ENCODE data around the gene KDM7A. TPM values are rescaled to one million over a fixed set of nuclear protein-coding genes. Genes with fewer than 3 reads are reported as not detected.
A peak's percentile ranks its signal among the peaks of the same experiment; 100 is the strongest.

The KDM7A gene
- total and polyA plus RNA-seq, 4 donors = 4.1 to 24.9 (median 14.5) TPM

DNA sequence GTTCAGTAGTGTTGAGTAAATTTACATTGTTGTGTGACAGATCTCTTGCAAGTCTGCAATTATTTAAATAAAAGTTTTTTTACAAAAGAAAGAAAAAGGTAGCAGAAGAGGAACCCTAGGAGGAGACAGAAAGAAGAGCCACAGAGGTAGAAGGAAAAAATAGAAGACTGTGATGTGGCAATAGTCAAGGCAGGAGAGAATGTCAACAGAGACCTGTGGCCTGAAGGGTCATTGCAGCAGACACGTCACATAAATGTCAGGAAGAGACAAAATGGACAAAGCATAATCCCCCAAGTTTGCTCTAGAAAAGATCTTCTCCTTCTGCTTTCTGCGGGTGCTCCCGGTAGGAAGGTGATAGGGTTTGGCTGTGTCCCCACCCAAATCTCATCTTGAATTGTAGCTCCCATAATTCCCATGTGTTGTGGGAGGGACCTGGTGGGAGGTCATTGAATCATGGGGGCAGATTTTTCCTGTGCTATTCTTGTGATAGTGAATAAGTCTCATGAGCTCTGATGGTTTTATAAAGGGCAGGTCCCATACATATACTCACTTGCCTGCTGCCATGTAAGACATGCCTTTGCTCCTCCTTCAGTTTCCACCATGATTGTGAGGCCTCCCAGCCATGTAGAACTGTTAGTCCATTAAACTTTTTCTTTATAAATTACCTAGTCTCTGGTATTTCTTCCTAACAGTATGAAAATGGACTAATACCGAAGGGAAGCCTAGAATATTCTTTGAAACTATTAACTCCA is 41.1 kb upstream of the KDM7A start:
- Histone ChIP-seq H3K36me3 (ENCODE audit: control insufficient read depth in 1 of 2, insufficient read depth in 2 of 2, low read length in 1 of 2) (no peaks in the 10 kb centered on the region), H3K4me3 (ENCODE audit: low read length in 2 of 2) (no peak overlapping the region), H3K9me3 (ENCODE audit: control insufficient read depth, low read length) (peaks cover 3% of the 10 kb centered on the region), H3K27ac (ENCODE audit: low read depth in 1 of 2, low read length in 2 of 2) (no peak overlapping the region), H3K27me3 (ENCODE audit: control insufficient read depth in 1 of 2, insufficient read depth in 2 of 2, low read length in 1 of 2) (no peaks in the 10 kb centered on the region), H3K4me1 (ENCODE audit: control insufficient read depth in 1 of 2, insufficient read depth in 2 of 2, low read length in 2 of 2) (no peaks in the 10 kb centered on the region)
- no peak for DNase-seq
- intact Hi-C loops (cut with DNase I) = no loop called here
- 88 to 95% methylated on average over 4 of the region's 4 CpGs for WGBS, 2 donors
- ATAC-seq (ENCODE audit: low FRiP score) = no peak

DNA sequence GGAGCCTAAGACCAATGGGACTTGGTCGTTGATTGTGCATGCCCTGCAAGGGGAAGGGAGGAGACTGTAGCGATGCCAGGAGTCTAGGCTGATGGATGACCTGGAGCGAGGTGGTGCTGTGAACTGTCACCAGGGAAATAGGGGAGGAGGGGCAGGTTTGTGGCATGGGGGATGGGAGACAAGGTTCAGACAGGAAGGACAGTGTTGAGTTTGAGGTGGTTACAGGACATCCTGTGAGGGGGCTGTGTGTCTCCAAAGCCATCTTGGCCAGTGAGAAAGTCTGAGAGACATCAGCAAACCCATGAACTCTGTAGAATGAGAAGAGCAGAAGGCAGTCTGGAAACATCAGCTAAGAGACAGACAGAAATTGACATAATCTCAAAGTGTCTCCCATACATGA is 38.5 kb upstream of the KDM7A start:
- H3K27me3 ChIP-seq (ENCODE audit: control insufficient read depth in 1 of 2, insufficient read depth in 2 of 2, low read length in 1 of 2) = no peaks in the 10 kb centered on the region
- intact Hi-C loops (cut with DNase I) = no loop called here
- no peaks in the 10 kb centered on the region for H3K4me1 ChIP-seq (ENCODE audit: control insufficient read depth in 1 of 2, insufficient read depth in 2 of 2, low read length in 2 of 2)
- DNase-seq (no peak), ATAC-seq (ENCODE audit: low FRiP score) (no peak)
- peaks cover 3% of the 10 kb centered on the region for H3K9me3 ChIP-seq (ENCODE audit: control insufficient read depth, low read length)
- H3K4me3 ChIP-seq (ENCODE audit: low read length in 2 of 2) = no peak overlapping the region
- 74 to 82% methylated on average over 3 of the region's 3 CpGs for WGBS, 2 donors
- no peak overlapping the region for H3K27ac ChIP-seq (ENCODE audit: low read depth in 1 of 2, low read length in 2 of 2)
- H3K36me3 ChIP-seq (ENCODE audit: control insufficient read depth in 1 of 2, insufficient read depth in 2 of 2, low read length in 1 of 2) = no peaks in the 10 kb centered on the region

DNA sequence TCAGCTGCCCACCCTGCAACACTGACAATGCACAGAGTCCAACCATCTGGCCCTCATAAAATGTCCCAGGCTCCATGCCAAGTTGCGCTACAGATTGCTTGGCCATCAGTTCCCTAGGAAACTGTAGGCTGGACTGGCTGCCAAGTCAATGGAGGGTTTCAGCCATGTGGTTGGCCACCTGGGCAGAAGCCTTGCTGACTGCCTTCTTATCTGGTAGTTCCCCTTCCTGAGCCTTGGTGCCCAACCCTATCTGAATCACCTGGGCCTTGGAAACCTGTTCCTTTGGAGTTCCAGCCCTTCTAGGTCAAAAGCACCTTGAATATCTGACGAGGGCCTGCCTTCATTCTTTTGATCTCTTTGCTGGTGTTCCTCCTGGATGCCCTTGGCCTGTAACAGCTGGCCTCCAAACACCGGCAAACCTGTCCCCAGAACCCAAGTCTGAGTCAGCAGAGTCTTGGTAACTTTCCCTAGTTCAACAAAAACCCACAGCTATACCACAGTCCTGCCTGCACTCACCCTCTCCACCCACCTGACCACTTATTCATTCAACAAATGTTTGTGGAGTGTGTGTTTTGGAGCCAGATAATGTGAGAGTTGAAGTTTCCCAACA is 37.4 kb upstream of the KDM7A start:
- DNase-seq (peak in 1 of 2 donors; percentile 66), ATAC-seq (ENCODE audit: low FRiP score) (peak; percentile 30)
- intact Hi-C loops (cut with DNase I) = no loop called here
- Histone ChIP-seq H3K27ac (ENCODE audit: low read depth in 1 of 2, low read length in 2 of 2) (no peak overlapping the region), H3K36me3 (ENCODE audit: control insufficient read depth in 1 of 2, insufficient read depth in 2 of 2, low read length in 1 of 2) (no peaks in the 10 kb centered on the region), H3K27me3 (ENCODE audit: control insufficient read depth in 1 of 2, insufficient read depth in 2 of 2, low read length in 1 of 2) (no peaks in the 10 kb centered on the region), H3K4me1 (ENCODE audit: control insufficient read depth in 1 of 2, insufficient read depth in 2 of 2, low read length in 2 of 2) (no peaks in the 10 kb centered on the region), H3K9me3 (ENCODE audit: control insufficient read depth, low read length) (peaks cover 3% of the 10 kb centered on the region), H3K4me3 (ENCODE audit: low read length in 2 of 2) (no peak overlapping the region)
- 71 to 72% methylated on average over 3 of the region's 3 CpGs for WGBS, 2 donors

DNA sequence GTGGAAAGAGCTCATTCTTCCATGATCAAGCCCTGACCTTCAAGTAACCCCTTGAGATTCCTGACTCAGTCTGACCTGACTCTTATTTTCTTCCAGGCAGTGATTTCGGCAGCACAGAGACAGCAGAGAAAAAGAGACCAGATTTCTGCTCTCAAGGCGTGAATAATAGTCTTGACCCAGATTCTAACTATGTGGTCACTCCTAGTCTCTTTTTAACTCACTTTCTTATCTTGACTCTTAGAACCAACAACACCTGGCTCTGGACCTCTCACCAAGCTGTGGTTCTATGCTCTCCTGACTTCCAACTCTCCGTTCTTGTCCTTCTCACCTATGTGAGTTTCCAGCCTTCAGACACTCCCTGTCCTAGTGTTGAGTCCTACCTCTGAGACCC is 36.9 kb upstream of the KDM7A start:
- H3K4me1 ChIP-seq (ENCODE audit: control insufficient read depth in 1 of 2, insufficient read depth in 2 of 2, low read length in 2 of 2) = no peaks in the 10 kb centered on the region
- no peaks in the 10 kb centered on the region for H3K27me3 ChIP-seq (ENCODE audit: control insufficient read depth in 1 of 2, insufficient read depth in 2 of 2, low read length in 1 of 2)
- DNase-seq (no peak), ATAC-seq (ENCODE audit: low FRiP score) (peak; percentile 37)
- intact Hi-C loops (cut with DNase I) = no loop called here
- no peaks in the 10 kb centered on the region for H3K36me3 ChIP-seq (ENCODE audit: control insufficient read depth in 1 of 2, insufficient read depth in 2 of 2, low read length in 1 of 2)
- WGBS, 2 donors = 88 to 93% methylated on average over 3 of the region's 3 CpGs
- no peak overlapping the region for H3K27ac ChIP-seq (ENCODE audit: low read depth in 1 of 2, low read length in 2 of 2)
- no peak overlapping the region for H3K4me3 ChIP-seq (ENCODE audit: low read length in 2 of 2)
- H3K9me3 ChIP-seq (ENCODE audit: control insufficient read depth, low read length) = peaks cover 3% of the 10 kb centered on the region

DNA sequence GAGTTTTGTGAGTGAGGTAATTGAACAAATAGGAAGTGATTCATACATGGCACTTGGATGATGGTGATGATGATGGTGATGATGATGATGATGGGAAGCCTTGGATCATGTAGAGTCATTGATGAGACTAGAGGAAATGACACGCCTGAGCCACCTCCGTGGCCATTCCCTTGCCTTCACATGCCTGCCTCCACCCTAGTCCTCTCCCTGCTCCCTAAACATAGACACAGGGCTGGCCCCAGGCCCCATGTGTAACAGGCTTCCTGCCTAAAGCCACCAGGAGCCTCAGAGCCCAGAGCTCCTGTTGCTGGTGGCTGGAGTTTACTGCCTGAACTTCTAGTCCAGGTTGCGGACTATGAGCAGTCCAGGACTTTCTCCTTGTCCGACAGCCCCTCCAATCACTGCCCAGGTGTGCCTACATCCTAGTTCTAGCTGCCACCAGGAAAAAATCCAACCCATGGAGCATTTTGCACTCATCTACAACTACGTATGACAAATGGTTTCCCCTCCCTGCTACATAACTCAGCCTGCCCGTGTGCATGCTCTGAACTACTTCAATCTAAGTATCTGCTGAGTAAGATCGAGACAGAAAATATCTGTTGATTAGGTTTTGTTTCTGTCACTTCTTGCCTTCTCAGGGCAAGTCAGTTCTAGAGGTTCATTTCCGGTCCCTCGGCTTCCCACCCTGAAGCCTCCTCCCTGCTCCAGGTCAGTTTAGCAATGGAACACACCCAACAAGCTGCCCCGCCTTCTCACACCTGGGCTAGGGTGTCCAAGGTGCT is 35.5 kb upstream of the KDM7A start:
- H3K4me3 ChIP-seq (ENCODE audit: low read length in 2 of 2) = no peak overlapping the region
- no peaks in the 10 kb centered on the region for H3K4me1 ChIP-seq (ENCODE audit: control insufficient read depth in 1 of 2, insufficient read depth in 2 of 2, low read length in 2 of 2)
- no peak for ATAC-seq (ENCODE audit: low FRiP score)
- H3K9me3 ChIP-seq (ENCODE audit: control insufficient read depth, low read length) = peaks cover 3% of the 10 kb centered on the region
- WGBS, 2 donors = 80 to 81% methylated on average over 10 of the region's 10 CpGs
- H3K36me3 ChIP-seq (ENCODE audit: control insufficient read depth in 1 of 2, insufficient read depth in 2 of 2, low read length in 1 of 2) = no peaks in the 10 kb centered on the region
- no peak overlapping the region for H3K27ac ChIP-seq (ENCODE audit: low read depth in 1 of 2, low read length in 2 of 2)
- H3K27me3 ChIP-seq (ENCODE audit: control insufficient read depth in 1 of 2, insufficient read depth in 2 of 2, low read length in 1 of 2) = no peaks in the 10 kb centered on the region
- no peak for DNase-seq
- intact Hi-C loops (cut with DNase I) = no loop called here

DNA sequence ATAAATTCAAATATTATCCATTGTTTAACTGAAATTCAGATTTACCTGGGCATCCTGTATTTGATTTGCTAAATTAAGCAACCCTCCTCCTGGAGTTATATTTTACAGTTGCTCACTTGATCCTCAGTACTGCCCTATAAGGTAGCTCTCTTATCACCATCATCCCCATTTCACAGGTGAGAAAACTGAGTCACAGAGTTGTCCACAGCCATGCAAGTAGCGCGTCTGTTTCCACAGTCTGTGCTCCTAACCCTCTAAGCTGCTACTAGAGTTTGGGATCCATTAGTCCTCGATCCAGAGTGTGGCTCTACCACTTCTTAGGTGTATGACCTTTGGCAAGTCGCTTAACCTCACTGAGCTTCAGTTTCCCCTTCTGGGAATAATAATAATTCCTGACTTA is 34.9 kb upstream of the KDM7A start:
- 97 to 98% methylated on average over 4 of the region's 4 CpGs for WGBS, 2 donors
- no peak for ATAC-seq (ENCODE audit: low FRiP score)

DNA sequence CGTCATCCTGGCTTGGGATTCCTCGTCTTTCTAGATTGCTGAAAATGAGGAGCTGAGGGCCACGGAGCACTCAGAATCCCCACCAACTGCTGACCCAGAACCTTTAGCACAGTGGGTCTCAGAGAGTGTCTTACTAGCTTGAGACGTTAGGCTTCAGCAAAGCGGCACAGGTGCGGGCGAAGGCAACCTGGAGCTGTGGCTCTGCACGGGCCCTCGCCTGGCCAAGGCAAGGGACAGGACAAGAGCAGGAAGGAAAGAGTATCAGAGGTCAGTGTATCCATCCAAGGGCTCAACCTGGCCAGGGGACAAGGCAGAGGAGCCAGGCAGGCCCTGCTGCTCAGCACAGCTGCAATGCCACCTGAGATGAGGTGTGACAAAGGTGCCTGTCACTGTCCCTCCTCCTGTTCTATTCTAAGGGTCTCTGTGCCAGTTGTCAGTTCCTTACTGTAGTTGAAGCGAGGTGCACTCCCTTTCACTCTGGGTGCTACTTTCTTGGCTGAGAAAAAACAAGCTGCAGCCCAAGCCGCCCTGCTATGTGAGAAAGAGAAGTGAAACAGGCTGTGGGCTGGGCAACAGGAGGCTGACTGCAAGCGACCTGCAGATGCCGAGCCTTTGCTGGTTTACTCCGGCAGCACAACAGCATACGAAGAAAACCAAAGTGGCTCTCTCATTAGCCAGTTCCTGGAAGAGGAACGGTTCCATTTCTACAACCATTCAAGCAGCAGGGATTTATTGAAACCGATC is 33.3 kb upstream of the KDM7A start:
- H3K27me3 ChIP-seq (ENCODE audit: control insufficient read depth in 1 of 2, insufficient read depth in 2 of 2, low read length in 1 of 2) = no peaks in the 10 kb centered on the region
- DNase-seq (peak in 1 of 2 donors; percentile 84), ATAC-seq (ENCODE audit: low FRiP score) (peak; percentile 19)
- WGBS, 2 donors = 74 to 79% methylated on average over 17 of the region's 17 CpGs
- H3K4me1 ChIP-seq (ENCODE audit: control insufficient read depth in 1 of 2, insufficient read depth in 2 of 2, low read length in 2 of 2) = no peaks in the 10 kb centered on the region
- H3K27ac ChIP-seq (ENCODE audit: low read depth in 1 of 2, low read length in 2 of 2) = no peak overlapping the region
- H3K9me3 ChIP-seq (ENCODE audit: control insufficient read depth, low read length) = no peaks in the 10 kb centered on the region
- intact Hi-C loops (cut with DNase I) = no loop called here
- no peaks in the 10 kb centered on the region for H3K36me3 ChIP-seq (ENCODE audit: control insufficient read depth in 1 of 2, insufficient read depth in 2 of 2, low read length in 1 of 2)
- H3K4me3 ChIP-seq (ENCODE audit: low read length in 2 of 2) = no peak overlapping the region

More for the DNA sequence above, 34.9 kb upstream of the KDM7A start:
- Histone ChIP-seq H3K36me3 (ENCODE audit: control insufficient read depth in 1 of 2, insufficient read depth in 2 of 2, low read length in 1 of 2) (no peaks in the 10 kb centered on the region), H3K27ac (ENCODE audit: low read depth in 1 of 2, low read length in 2 of 2) (no peak overlapping the region), H3K27me3 (ENCODE audit: control insufficient read depth in 1 of 2, insufficient read depth in 2 of 2, low read length in 1 of 2) (no peaks in the 10 kb centered on the region), H3K9me3 (ENCODE audit: control insufficient read depth, low read length) (peaks cover 3% of the 10 kb centered on the region), H3K4me1 (ENCODE audit: control insufficient read depth in 1 of 2, insufficient read depth in 2 of 2, low read length in 2 of 2) (no peaks in the 10 kb centered on the region), H3K4me3 (ENCODE audit: low read length in 2 of 2) (no peak overlapping the region)
- no peak for DNase-seq
- intact Hi-C loops (cut with DNase I) = no loop called here

DNA sequence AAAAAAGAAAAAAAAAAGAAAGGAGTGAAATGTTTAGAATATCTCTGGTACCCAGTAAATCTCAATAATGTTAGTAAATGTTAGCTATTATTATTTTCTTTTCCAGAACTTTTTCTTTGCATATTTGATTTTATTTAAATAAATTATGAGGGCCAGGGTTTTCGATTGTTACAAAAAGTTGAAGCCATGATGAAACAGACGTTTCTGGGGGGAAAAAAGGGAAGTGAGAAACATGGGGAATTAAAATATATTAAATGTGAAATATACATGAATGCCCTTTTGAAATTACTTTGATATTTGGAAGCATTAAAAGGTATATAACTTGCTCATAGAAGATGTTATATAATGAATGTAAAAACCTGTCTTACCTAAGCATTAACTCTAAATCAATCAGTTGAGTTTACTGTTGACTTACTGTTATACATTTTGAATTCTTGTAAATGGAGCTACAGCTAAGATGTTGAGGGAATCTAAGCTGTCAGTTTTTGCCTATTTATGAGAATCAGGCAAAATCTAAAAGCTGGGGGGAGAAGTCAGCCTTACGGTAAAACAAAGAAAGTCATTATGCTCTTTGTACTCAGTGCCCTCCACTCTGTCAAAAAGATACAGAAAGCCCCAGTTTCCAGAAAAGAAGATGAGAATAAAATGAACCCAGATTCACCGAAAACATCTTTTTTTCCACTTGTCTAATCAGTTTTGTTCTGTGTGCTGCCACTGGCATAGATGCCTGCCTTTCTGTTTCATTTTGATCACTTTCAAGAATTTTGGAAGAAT is 30.0 kb upstream of the KDM7A start:
- Histone ChIP-seq H3K36me3 (ENCODE audit: control insufficient read depth in 1 of 2, insufficient read depth in 2 of 2, low read length in 1 of 2) (no peaks in the 10 kb centered on the region), H3K27me3 (ENCODE audit: control insufficient read depth in 1 of 2, insufficient read depth in 2 of 2, low read length in 1 of 2) (no peaks in the 10 kb centered on the region), H3K27ac (ENCODE audit: low read depth in 1 of 2, low read length in 2 of 2) (no peak overlapping the region), H3K4me1 (ENCODE audit: control insufficient read depth in 1 of 2, insufficient read depth in 2 of 2, low read length in 2 of 2) (no peaks in the 10 kb centered on the region), H3K9me3 (ENCODE audit: control insufficient read depth, low read length) (no peaks in the 10 kb centered on the region), H3K4me3 (ENCODE audit: low read length in 2 of 2) (no peak overlapping the region)
- no peak for ATAC-seq (ENCODE audit: low FRiP score)
- WGBS, 2 donors = 79 to 80% methylated on average over 4 of the region's 4 CpGs
- no peak for DNase-seq
- intact Hi-C loops (cut with DNase I) = no loop called here
